GM23338 (cell line): ENCODE results near the gene VPREB1. TPM values are rescaled to one million over a fixed set of nuclear protein-coding genes. Genes with fewer than 3 reads are reported as not detected.

Experiments used
- ATAC-seq: fragments of 200-7000 bp; cut with Tn5 transposase; 3 replicates; pipeline ENCODE4 v1.9.1; 2020
- DNase-seq: peaks from one replicate; pipeline ENCODE4 v3.0.0-alpha.2; 2015; ENCODE audit warnings: low spot score
- H2AFZ ChIP-seq: fragments of 200-600 bp; sonication (generic); 2 replicates; pipeline ENCODE4 v1.8.0; 2016; ENCODE audit warnings: antibody characterized with exemption, mild to moderate bottlenecking, moderate library complexity
- H3F3A ChIP-seq: fragments of 200-600 bp; sonication (generic); replicated peaks from 2 replicates; pipeline ENCODE4 v1.8.0; 2017; ENCODE audit warnings: antibody characterized with exemption, mixed run types, low read depth
- H3K27ac ChIP-seq: fragments of 200-600 bp; sonication (generic); 2 replicates; pipeline ENCODE4 v1.6.1; 2016; ENCODE audit warnings: low read depth
- H3K27me3 ChIP-seq: fragments of 200-600 bp; sonication (generic); 2 replicates; pipeline ENCODE4 v1.8.0; 2016; ENCODE audit warnings: mild to moderate bottlenecking, mixed run types, moderate library complexity; ENCODE audit not compliant: insufficient read depth
- H3K36me3 ChIP-seq: fragments of 200-600 bp; sonication (generic); 2 replicates; pipeline ENCODE4 v1.8.0; 2016; ENCODE audit warnings: mild to moderate bottlenecking; ENCODE audit not compliant: insufficient read depth
- H3K4me1 ChIP-seq: fragments of 200-600 bp; sonication (generic); 2 replicates; pipeline ENCODE4 v1.8.0; 2016; ENCODE audit warnings: mild to moderate bottlenecking, moderate library complexity; ENCODE audit not compliant: insufficient read depth
- H3K4me2 ChIP-seq: fragments of 200-600 bp; sonication (generic); 2 replicates; pipeline ENCODE4 v1.7.1; 2017; ENCODE audit warnings: mixed run types
- H3K4me3 ChIP-seq: fragments of 200-600 bp; sonication (generic); 2 replicates; pipeline ENCODE4 v1.6.1; 2016; ENCODE audit warnings: mixed run types
- H3K79me2 ChIP-seq: fragments of 200-600 bp; sonication (generic); replicated peaks from 2 replicates; pipeline ENCODE4 v1.8.0; 2017; ENCODE audit warnings: mild to moderate bottlenecking; ENCODE audit not compliant: insufficient read depth
- H3K9me2 ChIP-seq: fragments of 200-600 bp; sonication (generic); 2 replicates; pipeline ENCODE4 v1.8.0; 2017; ENCODE audit not compliant: insufficient read depth
- H4K20me1 ChIP-seq: fragments of 200-600 bp; sonication (generic); replicated peaks from 2 replicates; pipeline ENCODE4 v1.8.0; 2017; ENCODE audit warnings: mild to moderate bottlenecking; ENCODE audit not compliant: insufficient read depth
- H3K27ac Mint-ChIP-seq: 2 replicates; pipeline ENCODE4 v1.8.0; 2020; ENCODE audit warnings: inconsistent platforms, mild to moderate bottlenecking, moderate library complexity, mixed read lengths
- H3K27me3 Mint-ChIP-seq: 3 replicates; pipeline ENCODE4 v1.8.0; 2022; ENCODE audit warnings: low read depth, mild to moderate bottlenecking, moderate library complexity, mixed read lengths, inconsistent platforms; ENCODE audit not compliant: insufficient read depth, poor library complexity
- H3K36me3 Mint-ChIP-seq: 3 replicates; pipeline ENCODE4 v1.8.0; 2021; ENCODE audit warnings: low read depth, mild to moderate bottlenecking, inconsistent platforms, moderate library complexity, mixed read lengths
- H3K4me1 Mint-ChIP-seq: 3 replicates; pipeline ENCODE4 v1.8.0; 2020; ENCODE audit warnings: mild to moderate bottlenecking, inconsistent platforms, mixed read lengths
- H3K4me3 Mint-ChIP-seq: 3 replicates; pipeline ENCODE4 v1.8.0; 2021; ENCODE audit warnings: moderate library complexity, mild to moderate bottlenecking, inconsistent platforms, mixed read lengths
- H3K9me3 Mint-ChIP-seq: 3 replicates; pipeline ENCODE4 v1.8.0; 2020; ENCODE audit warnings: moderate library complexity, mild to moderate bottlenecking, inconsistent platforms, mixed read lengths
- EZH2 ChIP-seq: fragments of 200-600 bp; sonication (generic); IDR thresholded peaks from one replicate; pipeline ENCODE4 v1.8.0; 2017; ENCODE audit warnings: antibody characterized with exemption, mild to moderate bottlenecking, low read depth; ENCODE audit not compliant: unreplicated experiment
- NANOG ChIP-seq: IDR thresholded peaks from 2 replicates; pipeline ENCODE4 v1.6.1; 2016; ENCODE audit warnings: antibody characterized with exemption, borderline replicate concordance
- POLR2AphosphoS5 ChIP-seq: IDR thresholded peaks from 2 replicates; pipeline ENCODE4 v1.6.1; 2016; ENCODE audit warnings: antibody characterized with exemption, low read depth
- STAT1 ChIP-seq: IDR thresholded peaks from one replicate; pipeline ENCODE4 v1.6.1; 2016; ENCODE audit warnings: antibody characterized with exemption; ENCODE audit not compliant: unreplicated experiment
- ZNF114 ChIP-seq: fragments of 250-450 bp; sonication (Bioruptor Pico); IDR thresholded peaks from 2 replicates; pipeline ENCODE4 v1.5.0; 2020; ENCODE audit warnings: mild to moderate bottlenecking, moderate library complexity
- ZNF331 ChIP-seq: fragments of 250-450 bp; sonication (Bioruptor Pico); IDR thresholded peaks from 2 replicates; pipeline ENCODE4 v1.5.0; 2020; ENCODE audit warnings: low read depth, mild to moderate bottlenecking, moderate library complexity
- polyA plus RNA-seq: library from polyadenylated mRNA; unstranded; fragments of >200 nt; fragmentation: Nextera tagmentation; extraction: Ambion mirVana; gene quantifications from 2 replicates; pipeline ENCODE4 v1.2.1, GENCODE V29; 2016
- total RNA-seq: library from RNA; depleted of rRNA; stranded (reverse); fragments of >200 nt; shearing (Covaris generic); gene quantifications from 2 replicates; pipeline ENCODE4 v1.2.3, GENCODE V29; 2014
- TF ChIP-seq, protein P1 (sequence below): IDR thresholded peaks from 2 replicates; pipeline ENCODE4 v1.6.1; 2016; ENCODE audit warnings: antibody characterized with exemption
- TF ChIP-seq, protein P2 (sequence below): fragments of 250-450 bp; sonication (Bioruptor Pico); IDR thresholded peaks from 2 replicates; pipeline ENCODE4 v1.5.0; 2020; ENCODE audit warnings: mild to moderate bottlenecking, moderate library complexity

VPREB1 gene
- total and polyA plus RNA-seq, 2 experiments from 2014 or later, result not detected

DNA sequence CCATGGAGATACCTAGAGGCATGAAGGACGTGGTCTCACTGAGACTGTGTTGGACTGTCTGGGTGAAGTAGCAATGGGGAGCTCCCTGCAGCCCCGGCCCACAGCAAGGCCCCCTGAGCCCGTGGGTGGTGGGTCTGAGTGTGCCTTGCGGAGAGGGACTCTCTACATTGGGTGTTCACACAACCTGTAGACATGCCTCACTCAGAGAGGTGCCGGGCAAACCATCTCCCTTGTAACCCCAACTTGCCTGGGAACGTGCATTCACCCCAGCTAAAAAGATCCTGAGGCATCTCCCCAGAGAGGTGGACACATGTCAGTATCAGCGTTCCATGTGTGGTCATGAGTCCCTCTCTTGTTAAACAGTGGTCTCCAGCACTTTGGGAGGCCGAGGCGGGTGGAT lies 2.1 kb downstream of the VPREB1 start:
- Histone ChIP-seq H3K4me2 (no peak overlapping the region), H3K36me3 (no peaks in the 10 kb centered on the region), H3K9me2 (no peaks in the 10 kb centered on the region), H3K27ac (no peak overlapping the region), H3K4me3 (no peak overlapping the region), H3F3A (no peaks in the 10 kb centered on the region), H4K20me1 (peaks cover 5% of the 10 kb centered on the region), H2AFZ (no peak overlapping the region), H3K27me3 (peaks cover 100% of the 10 kb centered on the region), H3K4me1 (no peaks in the 10 kb centered on the region), H3K79me2 (no peaks in the 10 kb centered on the region)
- ATAC-seq, result no peak
- H3K4me3 Mint-ChIP-seq, result no peak overlapping the region
- no peak overlapping the region for H3K27ac Mint-ChIP-seq
- TF ChIP-seq, protein P1, sequence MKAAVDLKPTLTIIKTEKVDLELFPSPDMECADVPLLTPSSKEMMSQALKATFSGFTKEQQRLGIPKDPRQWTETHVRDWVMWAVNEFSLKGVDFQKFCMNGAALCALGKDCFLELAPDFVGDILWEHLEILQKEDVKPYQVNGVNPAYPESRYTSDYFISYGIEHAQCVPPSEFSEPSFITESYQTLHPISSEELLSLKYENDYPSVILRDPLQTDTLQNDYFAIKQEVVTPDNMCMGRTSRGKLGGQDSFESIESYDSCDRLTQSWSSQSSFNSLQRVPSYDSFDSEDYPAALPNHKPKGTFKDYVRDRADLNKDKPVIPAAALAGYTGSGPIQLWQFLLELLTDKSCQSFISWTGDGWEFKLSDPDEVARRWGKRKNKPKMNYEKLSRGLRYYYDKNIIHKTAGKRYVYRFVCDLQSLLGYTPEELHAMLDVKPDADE, result no peak
- TF ChIP-seq NANOG, result no peak
- no peak for TF ChIP-seq POLR2AphosphoS5
- TF ChIP-seq EZH2, result no peak
- TF ChIP-seq STAT1, result no peak
- TF ChIP-seq ZNF114 (CRISPR knock-in tag), result no peak
- TF ChIP-seq ZNF331 (CRISPR knock-in tag), result no peak
- TF ChIP-seq, protein P2, sequence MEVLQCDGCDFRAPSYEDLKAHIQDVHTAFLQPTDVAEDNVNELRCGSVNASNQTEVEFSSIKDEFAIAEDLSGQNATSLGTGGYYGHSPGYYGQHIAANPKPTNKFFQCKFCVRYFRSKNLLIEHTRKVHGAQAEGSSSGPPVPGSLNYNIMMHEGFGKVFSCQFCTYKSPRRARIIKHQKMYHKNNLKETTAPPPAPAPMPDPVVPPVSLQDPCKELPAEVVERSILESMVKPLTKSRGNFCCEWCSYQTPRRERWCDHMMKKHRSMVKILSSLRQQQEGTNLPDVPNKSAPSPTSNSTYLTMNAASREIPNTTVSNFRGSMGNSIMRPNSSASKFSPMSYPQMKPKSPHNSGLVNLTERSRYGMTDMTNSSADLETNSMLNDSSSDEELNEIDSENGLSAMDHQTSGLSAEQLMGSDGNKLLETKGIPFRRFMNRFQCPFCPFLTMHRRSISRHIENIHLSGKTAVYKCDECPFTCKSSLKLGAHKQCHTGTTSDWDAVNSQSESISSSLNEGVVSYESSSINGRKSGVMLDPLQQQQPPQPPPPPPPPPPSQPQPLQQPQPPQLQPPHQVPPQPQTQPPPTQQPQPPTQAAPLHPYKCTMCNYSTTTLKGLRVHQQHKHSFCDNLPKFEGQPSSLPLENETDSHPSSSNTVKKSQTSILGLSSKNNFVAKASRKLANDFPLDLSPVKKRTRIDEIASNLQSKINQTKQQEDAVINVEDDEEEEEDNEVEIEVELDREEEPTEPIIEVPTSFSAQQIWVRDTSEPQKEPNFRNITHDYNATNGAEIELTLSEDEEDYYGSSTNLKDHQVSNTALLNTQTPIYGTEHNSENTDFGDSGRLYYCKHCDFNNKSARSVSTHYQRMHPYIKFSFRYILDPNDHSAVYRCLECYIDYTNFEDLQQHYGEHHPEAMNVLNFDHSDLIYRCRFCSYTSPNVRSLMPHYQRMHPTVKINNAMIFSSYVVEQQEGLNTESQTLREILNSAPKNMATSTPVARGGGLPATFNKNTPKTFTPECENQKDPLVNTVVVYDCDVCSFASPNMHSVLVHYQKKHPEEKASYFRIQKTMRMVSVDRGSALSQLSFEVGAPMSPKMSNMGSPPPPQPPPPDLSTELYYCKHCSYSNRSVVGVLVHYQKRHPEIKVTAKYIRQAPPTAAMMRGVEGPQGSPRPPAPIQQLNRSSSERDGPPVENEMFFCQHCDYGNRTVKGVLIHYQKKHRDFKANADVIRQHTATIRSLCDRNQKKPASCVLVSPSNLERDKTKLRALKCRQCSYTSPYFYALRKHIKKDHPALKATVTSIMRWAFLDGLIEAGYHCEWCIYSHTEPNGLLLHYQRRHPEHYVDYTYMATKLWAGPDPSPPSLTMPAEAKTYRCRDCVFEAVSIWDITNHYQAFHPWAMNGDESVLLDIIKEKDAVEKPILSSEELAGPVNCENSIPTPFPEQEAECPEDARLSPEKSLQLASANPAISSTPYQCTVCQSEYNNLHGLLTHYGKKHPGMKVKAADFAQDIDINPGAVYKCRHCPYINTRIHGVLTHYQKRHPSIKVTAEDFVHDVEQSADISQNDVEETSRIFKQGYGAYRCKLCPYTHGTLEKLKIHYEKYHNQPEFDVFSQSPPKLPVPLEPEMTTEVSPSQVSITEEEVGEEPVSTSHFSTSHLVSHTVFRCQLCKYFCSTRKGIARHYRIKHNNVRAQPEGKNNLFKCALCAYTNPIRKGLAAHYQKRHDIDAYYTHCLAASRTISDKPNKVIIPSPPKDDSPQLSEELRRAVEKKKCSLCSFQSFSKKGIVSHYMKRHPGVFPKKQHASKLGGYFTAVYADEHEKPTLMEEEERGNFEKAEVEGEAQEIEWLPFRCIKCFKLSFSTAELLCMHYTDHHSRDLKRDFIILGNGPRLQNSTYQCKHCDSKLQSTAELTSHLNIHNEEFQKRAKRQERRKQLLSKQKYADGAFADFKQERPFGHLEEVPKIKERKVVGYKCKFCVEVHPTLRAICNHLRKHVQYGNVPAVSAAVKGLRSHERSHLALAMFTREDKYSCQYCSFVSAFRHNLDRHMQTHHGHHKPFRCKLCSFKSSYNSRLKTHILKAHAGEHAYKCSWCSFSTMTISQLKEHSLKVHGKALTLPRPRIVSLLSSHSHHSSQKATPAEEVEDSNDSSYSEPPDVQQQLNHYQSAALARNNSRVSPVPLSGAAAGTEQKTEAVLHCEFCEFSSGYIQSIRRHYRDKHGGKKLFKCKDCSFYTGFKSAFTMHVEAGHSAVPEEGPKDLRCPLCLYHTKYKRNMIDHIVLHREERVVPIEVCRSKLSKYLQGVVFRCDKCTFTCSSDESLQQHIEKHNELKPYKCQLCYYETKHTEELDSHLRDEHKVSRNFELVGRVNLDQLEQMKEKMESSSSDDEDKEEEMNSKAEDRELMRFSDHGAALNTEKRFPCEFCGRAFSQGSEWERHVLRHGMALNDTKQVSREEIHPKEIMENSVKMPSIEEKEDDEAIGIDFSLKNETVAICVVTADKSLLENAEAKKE (CRISPR knock-in tag), result no peak
- DNase-seq, result no peak
- no peaks in the 10 kb centered on the region for H3K4me1 Mint-ChIP-seq
- peaks cover 89% of the 10 kb centered on the region for H3K27me3 Mint-ChIP-seq
- no peaks in the 10 kb centered on the region for H3K9me3 Mint-ChIP-seq
- no peaks in the 10 kb centered on the region for H3K36me3 Mint-ChIP-seq
